ENCODE data around the gene WDR37. TPM values are rescaled to one million over a fixed set of nuclear protein-coding genes. Genes with fewer than 3 reads are reported as not detected.
"Not testable (repeated sequence)": the region's sequence is repeated elsewhere in the genome, so short reads cannot be mapped to it uniquely, and the experiment has no call there.

WDR37 gene
- total RNA-seq = 17.1 TPM
- long read RNA-seq, partial matches to known transcripts = 4 of 19 reads
- long read RNA-seq, other reads (novel, unspliced or antisense) = 15 of 19 reads

GRCh38 chr10:1056326-1057105 is at the start of gene WDR37:
Gene WDR37 (plus strand): TSS chr10:1056385. CDS start chr10:1072156, 15,771 bp downstream.
- peak; percentile 96 for DNase-seq (ENCODE audit: low spot score)

- no peak for DNase-seq (ENCODE audit: low spot score)
These were observed 49.6 kb upstream of the WDR37 start for GRCh38 chr10:1006573-1006972.

GRCh38 chr10:1007583-1007982 is 48.6 kb upstream of the WDR37 start:
- no peak for DNase-seq (ENCODE audit: low spot score)

- no peak for DNase-seq (ENCODE audit: low spot score)
These were observed 47.1 kb upstream of the WDR37 start for GRCh38 chr10:1009071-1009494.

- DNase-seq (ENCODE audit: low spot score) = not testable (repeated sequence)
These were observed 46.2 kb upstream of the WDR37 start for GRCh38 chr10:1009947-1010346.

- DNase-seq (ENCODE audit: low spot score) = no peak
These were observed 45.5 kb upstream of the WDR37 start for GRCh38 chr10:1010703-1011102.

GRCh38 chr10:1011696-1012095 is 44.5 kb upstream of the WDR37 start:
- DNase-seq (ENCODE audit: low spot score) = no peak

GRCh38 chr10:1015688-1016087 is 40.5 kb upstream of the WDR37 start:
- no peak for DNase-seq (ENCODE audit: low spot score)

GRCh38 chr10:1019362-1019761 is 36.8 kb upstream of the WDR37 start:
- DNase-seq (ENCODE audit: low spot score) = no peak

- no peak for DNase-seq (ENCODE audit: low spot score)
These were observed 35.7 kb upstream of the WDR37 start for GRCh38 chr10:1020460-1020859.

- DNase-seq (ENCODE audit: low spot score) = no peak
These were observed 35.2 kb upstream of the WDR37 start for GRCh38 chr10:1020958-1021357.

GRCh38 chr10:1022413-1022812 is 33.8 kb upstream of the WDR37 start:
- no peak for DNase-seq (ENCODE audit: low spot score)

- DNase-seq (ENCODE audit: low spot score) = no peak
These were observed 32.1 kb upstream of the WDR37 start for GRCh38 chr10:1024103-1024502.

- DNase-seq (ENCODE audit: low spot score) = no peak
These were observed 30.5 kb upstream of the WDR37 start, which contains the start of gene IDI2 for GRCh38 chr10:1025683-1026082. Gene IDI2 (minus strand): TSS chr10:1025859. CDS start chr10:1024723, 1,136 bp downstream.

- DNase-seq (ENCODE audit: low spot score) = no peak
These were observed 29.6 kb upstream of the WDR37 start for GRCh38 chr10:1026578-1026977.

GRCh38 chr10:1029838-1030237 is 26.3 kb upstream of the WDR37 start:
- no peak for DNase-seq (ENCODE audit: low spot score)

GRCh38 chr10:1033601-1034000 is 22.6 kb upstream of the WDR37 start:
- no peak for DNase-seq (ENCODE audit: low spot score)

- DNase-seq (ENCODE audit: low spot score) = no peak
These were observed 21.4 kb upstream of the WDR37 start for GRCh38 chr10:1034758-1035157.

GRCh38 chr10:1035201-1035600 is 21.0 kb upstream of the WDR37 start:
- no peak for DNase-seq (ENCODE audit: low spot score)

- DNase-seq (ENCODE audit: low spot score) = no peak
These were observed 19.8 kb upstream of the WDR37 start for GRCh38 chr10:1036341-1036791.

GRCh38 chr10:1037098-1037497 is 19.1 kb upstream of the WDR37 start:
- no peak for DNase-seq (ENCODE audit: low spot score)

GRCh38 chr10:1038769-1039168 is 17.4 kb upstream of the WDR37 start:
- DNase-seq (ENCODE audit: low spot score) = not testable (repeated sequence)

- no peak for DNase-seq (ENCODE audit: low spot score)
These were observed 16.1 kb upstream of the WDR37 start for GRCh38 chr10:1040133-1040532.
